HG03039 (cell line): Measurements from ENCODE around the gene TANGO2.

Experiments used
- ATAC-seq: cut with Tn5 transposase; IDR thresholded peaks from one replicate; pipeline ENCODE4 v1.9.1; 2021; ENCODE audit warnings: mild to moderate bottlenecking, moderate library complexity; ENCODE audit not compliant: unreplicated experiment

TANGO2 gene

DNA sequence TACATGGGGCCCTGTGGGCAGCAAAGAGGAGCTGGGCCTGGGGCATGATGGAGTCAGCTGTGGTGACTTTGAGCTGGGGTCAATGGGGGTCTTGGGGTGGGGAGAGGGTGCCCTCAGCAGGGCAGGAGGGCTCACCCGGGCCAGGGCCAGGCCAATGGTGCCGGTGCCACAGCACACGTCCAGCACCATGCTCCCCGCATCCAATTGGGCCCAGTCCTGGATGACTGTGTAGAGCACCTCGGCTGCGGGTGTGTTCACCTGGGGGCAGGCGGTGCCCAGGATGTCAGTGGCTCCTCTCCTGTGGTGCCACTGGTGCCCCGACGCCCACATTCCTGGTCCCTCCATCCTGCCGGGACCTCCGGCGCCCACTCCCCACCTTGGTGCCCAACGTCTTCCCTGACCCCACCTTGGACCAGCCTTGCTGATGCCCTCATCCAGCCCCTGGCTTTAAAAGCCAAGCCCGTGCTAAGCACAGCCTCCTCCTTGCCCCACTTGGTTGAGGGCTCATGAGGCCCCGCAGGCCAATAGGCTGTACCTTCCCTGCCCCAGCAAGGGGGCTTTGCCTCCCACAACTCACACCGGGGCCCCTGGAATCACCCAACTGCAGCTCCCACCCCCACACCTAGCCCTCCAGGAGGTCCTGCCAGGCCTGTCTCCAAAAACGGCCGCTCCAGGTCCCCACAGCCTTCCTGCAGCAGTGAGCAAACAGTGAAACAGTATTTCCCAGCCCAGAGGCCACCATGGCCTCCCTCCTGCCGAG lies 92.8 kb downstream of the TANGO2 start:
- no peak for ATAC-seq

DNA sequence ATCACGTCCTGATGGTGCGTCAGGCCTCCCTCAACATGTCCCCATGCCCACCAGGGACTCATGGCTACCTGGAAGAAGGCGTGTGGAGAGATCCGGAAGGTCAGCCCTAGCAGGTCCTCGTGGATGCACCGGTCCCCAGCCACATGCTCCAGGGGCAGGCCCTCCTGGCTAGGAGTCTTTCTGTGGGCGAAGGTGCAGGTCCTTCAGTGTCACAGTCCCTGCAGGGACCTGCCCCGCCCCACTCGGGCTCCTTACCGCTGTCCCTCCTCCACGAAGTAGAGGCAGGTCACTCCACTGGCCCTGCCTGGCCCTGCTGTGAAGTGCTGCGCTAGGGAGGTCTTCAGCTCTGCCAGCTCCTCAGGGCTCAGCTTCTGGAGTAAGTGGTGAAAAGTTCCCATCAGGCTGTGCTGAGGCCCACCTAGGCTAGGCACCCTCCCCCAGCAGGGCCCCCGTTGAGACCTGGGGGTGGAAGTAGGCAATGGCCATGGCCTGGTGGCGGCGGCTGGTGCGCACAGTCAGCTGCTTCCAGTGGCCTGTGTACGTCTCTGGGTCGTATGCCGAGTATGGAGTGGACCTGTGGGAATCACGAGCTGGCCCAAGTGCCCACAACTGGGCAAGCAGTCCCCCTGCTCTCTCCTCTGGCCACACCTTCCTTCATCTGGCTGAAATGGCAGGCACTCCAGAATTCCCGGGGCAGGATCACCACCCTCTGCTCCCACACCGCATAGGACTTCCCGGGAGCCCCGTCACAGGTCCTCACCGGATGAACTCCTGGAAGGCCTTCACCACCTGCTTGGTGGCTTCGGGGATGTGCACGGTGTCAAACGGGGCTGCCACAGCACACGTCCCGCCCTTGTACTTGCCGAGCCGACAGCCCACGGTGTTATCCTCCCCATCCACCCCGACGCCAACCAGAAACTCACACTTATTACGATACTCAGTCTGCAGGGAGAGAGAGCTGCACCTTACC lies 93.9 kb downstream of the TANGO2 start:
- no peak for ATAC-seq

DNA sequence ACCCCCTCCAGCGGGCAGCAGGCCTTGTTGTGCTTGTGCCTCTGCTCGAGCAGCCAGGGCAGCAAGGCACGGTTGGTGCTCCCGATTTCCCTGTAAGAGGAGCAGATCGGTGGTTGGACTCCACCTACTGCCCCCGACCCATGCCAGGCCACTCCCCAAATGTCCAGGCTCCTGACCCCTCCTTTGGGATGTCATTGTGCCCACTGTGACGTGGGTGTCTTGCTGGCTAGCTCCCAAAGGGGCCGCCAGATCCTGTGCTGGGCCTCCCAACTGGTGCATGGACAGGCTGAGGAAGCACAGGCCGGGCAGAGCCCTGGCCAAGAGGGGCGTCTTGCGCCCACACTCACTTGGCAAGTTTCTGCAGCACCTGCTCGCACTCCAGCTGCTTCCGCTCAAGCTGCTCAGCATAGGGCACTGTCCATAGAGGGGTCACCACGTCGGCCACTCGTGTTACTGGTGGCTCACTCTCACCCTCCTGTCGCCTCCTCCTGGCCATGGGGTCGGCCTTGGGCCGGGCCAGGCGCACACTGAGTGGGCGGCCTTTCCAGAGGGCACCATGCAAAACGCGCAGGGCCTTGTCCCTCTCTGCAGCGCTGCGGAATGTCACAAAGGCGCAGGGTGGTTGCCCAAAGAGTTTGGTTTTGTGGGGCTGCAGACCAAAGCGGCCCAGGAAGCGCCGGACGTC lies 94.9 kb downstream of the TANGO2 start, which contains the start of gene RANBP1:
TSS of gene RANBP1 (plus strand) at position 414 of the 685 bp plus-strand sequence. CDS start at position 495, 81 bp downstream.
- ATAC-seq, result no peak

DNA sequence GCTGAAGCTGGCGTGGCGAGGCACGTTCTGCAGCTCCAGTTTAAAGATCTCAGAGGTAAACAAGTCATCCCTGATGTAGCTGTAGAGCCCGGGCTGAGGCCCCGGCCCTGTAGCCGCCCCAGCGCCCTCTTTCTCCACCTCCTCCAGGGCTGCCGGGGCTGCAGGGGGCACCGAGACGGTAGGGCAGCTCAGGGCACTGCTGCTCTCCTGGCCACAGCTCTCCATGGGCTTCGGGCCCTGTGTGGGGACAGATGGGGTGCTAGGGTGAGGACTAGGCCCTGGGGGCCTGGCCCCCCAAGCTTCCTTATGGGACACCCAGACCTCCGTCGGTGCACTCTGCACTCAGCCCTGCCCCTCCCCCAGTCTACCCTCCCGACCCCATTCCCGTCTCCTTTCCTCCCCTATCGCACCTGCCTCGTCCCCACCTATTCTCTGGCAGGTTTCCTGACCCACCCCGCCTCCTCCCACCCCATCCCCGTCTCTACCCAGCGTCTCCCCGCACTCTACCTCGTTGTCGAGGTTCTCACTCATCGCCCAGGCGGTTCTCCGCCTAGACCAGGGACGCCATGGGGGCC lies 95.6 kb downstream of the TANGO2 start:
- ATAC-seq, result no peak
